Cardiac muscle cell (in vitro differentiated cells and primary cell): ENCODE measurements around the gene ATG13. TPM values are rescaled to one million over a fixed set of nuclear protein-coding genes. Genes with fewer than 3 reads are reported as not detected.

Experiments used
- DNase-seq, 2 donors: peaks; one replicate each; pipeline versions ENCODE4 v3.0.0 to v3.0.0-alpha.2; 2010 to 2017; ENCODE audit warnings: low read depth in 1 of 2, low spot score in 1 of 2
- H3K27ac ChIP-seq: fragments of 200-600 bp; sonication (generic); 2 replicates; pipeline ENCODE4 v1.5.1; 2016
- H3K27me3 ChIP-seq: fragments of 200-600 bp; sonication (generic); 2 replicates; pipeline ENCODE4 v1.6.0; 2016; ENCODE audit warnings: control low read depth
- H3K36me3 ChIP-seq: fragments of 200-600 bp; sonication (generic); 2 replicates; pipeline ENCODE4 v1.5.1; 2016; ENCODE audit warnings: control low read depth
- H3K4me1 ChIP-seq: fragments of 200-600 bp; sonication (generic); 2 replicates; pipeline ENCODE4 v1.8.1; 2017; ENCODE audit warnings: low read depth, mild to moderate bottlenecking, mixed run types
- H3K4me3 ChIP-seq: fragments of 200-600 bp; sonication (generic); 2 replicates; pipeline ENCODE4 v1.5.1; 2016; ENCODE audit warnings: mild to moderate bottlenecking
- H3K9me3 ChIP-seq: fragments of 200-600 bp; sonication (generic); 2 replicates; pipeline ENCODE4 v1.5.1; 2017; ENCODE audit warnings: low read depth, mild to moderate bottlenecking, control low read depth
- polyA plus RNA-seq: library from polyadenylated mRNA; unstranded; fragments of >200 nt; fragmentation: Nextera tagmentation; extraction: Ambion mirVana; gene quantifications from 2 replicates; pipeline ENCODE4 v1.2.1, GENCODE V29; 2016
- total RNA-seq: library from RNA; depleted of rRNA; stranded (reverse); fragments of >200 nt; gene quantifications from 2 replicates; pipeline ENCODE4 v1.2.3, GENCODE V29; 2016
- TF ChIP-seq, protein P1 (sequence below): IDR thresholded peaks from 2 replicates; pipeline ENCODE4 v1.5.1; 2012; ENCODE audit warnings: low read depth, mild to moderate bottlenecking, low read length

The ATG13 gene
- total and polyA plus RNA-seq, 2 experiments from 2014 or later: 56.8 to 78.5 TPM

DNA sequence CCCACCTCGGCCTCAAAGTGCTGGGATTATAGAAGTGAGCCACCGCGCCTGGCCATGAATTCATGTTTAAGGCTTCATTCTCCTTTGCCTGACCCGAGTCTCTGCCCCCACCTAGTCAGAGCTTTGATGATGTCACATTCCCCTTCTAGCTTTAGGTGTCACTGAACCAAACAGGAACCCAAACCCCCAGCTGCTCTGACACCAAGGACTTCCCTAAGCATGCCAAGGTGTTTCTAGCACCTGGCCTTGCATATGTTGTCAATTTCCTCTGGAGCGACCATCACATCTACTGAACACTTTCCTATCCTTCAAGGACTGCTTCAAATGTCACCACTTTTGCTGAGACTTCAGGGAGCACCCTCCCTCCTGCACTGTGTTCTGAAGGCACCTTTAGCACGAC, 103.9 kb downstream of the ATG13 start:
- Histone ChIP-seq H3K4me3 (no peak overlapping the region), H3K36me3 (no peaks in the 10 kb centered on the region), H3K27me3 (no peaks in the 10 kb centered on the region), H3K9me3 (no peaks in the 10 kb centered on the region), H3K4me1 (no peaks in the 10 kb centered on the region), H3K27ac (no peak overlapping the region)
- DNase-seq: no peak
- TF ChIP-seq, protein P1, sequence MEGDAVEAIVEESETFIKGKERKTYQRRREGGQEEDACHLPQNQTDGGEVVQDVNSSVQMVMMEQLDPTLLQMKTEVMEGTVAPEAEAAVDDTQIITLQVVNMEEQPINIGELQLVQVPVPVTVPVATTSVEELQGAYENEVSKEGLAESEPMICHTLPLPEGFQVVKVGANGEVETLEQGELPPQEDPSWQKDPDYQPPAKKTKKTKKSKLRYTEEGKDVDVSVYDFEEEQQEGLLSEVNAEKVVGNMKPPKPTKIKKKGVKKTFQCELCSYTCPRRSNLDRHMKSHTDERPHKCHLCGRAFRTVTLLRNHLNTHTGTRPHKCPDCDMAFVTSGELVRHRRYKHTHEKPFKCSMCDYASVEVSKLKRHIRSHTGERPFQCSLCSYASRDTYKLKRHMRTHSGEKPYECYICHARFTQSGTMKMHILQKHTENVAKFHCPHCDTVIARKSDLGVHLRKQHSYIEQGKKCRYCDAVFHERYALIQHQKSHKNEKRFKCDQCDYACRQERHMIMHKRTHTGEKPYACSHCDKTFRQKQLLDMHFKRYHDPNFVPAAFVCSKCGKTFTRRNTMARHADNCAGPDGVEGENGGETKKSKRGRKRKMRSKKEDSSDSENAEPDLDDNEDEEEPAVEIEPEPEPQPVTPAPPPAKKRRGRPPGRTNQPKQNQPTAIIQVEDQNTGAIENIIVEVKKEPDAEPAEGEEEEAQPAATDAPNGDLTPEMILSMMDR: no peak

DNA sequence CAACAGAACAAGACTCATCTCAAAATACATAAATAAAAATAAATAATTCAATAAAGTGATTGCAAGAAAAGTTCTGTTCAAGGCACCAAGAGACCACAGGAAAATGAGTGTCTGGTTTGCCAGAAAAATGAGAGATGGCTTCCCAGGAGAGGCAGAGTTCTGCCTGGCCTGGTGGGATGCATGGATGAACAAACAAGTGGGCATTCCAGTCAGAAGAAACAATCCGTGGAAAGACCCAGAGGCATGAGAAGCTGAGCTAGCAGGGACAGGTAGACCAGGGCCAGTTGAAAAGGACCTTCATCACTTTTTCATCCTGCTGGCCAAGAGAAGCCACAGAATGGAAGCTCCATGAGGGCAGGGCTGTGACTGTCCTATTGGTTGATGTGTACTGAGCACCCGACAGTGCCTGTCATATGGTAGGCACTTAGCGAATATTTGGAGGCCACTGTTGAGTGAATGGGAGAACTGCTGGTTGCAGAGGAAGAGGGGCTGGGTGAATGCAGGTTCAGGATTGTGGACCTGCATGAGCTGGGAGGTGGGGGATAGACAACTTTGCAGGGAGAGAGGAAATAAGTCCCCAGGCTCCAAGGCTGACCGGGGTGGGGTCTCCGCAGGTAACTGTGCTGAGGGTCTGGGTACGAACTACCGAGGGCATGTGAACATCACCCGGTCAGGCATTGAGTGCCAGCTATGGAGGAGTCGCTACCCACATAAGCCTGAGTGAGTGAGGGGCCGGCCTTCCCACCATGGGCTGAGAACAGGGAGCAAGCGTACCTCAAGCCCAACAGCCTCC, 105.4 kb downstream of the ATG13 start:
- Histone ChIP-seq H3K4me3 (no peak overlapping the region), H3K27me3 (no peaks in the 10 kb centered on the region), H3K36me3 (no peaks in the 10 kb centered on the region), H3K9me3 (no peaks in the 10 kb centered on the region), H3K27ac (no peak overlapping the region), H3K4me1 (no peaks in the 10 kb centered on the region)
- TF ChIP-seq, protein P1: no peak
- no peak for DNase-seq

DNA sequence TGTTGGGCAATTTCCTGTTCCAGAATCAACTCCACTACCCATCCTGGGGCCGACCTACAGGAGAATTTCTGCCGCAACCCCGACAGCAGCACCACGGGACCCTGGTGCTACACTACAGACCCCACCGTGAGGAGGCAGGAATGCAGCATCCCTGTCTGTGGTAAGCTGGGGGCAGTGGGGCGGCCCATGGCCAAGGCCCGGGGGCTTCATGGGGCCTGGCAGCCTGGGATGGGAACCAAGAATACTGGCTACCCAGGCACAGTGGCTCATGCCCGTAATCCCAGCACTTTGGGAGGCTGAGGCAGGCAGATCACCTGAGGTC, 106.0 kb downstream of the ATG13 start:
- TF ChIP-seq, protein P1: no peak
- H3K9me3 ChIP-seq: no peaks in the 10 kb centered on the region
- no peaks in the 10 kb centered on the region for H3K4me1 ChIP-seq
- no peak for DNase-seq
- no peak overlapping the region for H3K4me3 ChIP-seq
- H3K27ac ChIP-seq: no peak overlapping the region
- no peaks in the 10 kb centered on the region for H3K27me3 ChIP-seq
- no peaks in the 10 kb centered on the region for H3K36me3 ChIP-seq

DNA sequence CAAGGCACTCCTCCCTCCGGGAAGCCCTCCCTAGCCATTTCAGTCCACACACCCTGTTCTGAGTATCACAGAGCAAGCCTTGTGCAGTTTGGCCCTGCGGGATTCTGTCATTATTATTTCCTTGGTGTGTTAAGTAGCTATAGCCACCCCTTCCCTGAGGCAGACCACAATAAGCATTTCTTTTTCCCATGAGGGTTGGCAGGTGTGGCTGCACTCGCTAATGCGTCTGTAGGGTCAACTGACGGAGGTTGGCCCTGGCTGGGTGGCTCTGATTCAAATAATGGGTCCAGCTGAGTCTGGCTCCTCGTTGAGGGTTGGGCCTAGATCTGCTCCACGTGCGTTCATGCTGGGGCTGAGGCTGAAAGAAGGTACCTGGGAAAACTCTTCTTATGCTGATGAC, 106.7 kb downstream of the ATG13 start:
- H3K27me3 ChIP-seq: no peaks in the 10 kb centered on the region
- no peak for DNase-seq
- no peak overlapping the region for H3K4me3 ChIP-seq
- no peaks in the 10 kb centered on the region for H3K4me1 ChIP-seq
- no peak overlapping the region for H3K27ac ChIP-seq
- H3K36me3 ChIP-seq: no peaks in the 10 kb centered on the region
- H3K9me3 ChIP-seq: no peaks in the 10 kb centered on the region
- TF ChIP-seq, protein P1: no peak

Other genes starting within 250 kb of the ATG13 start
- gene MDK, start 235.9 kb upstream of the ATG13 start, total RNA-seq: 2,973 and 4,339 TPM in 2 replicates
- 3,396 and 3,769 TPM in 2 replicates for gene MDK, start 235.9 kb upstream of the ATG13 start, polyA plus RNA-seq
- 0.51 and 0.56 TPM in 2 replicates for gene CHRM4, start 225.8 kb upstream of the ATG13 start, total RNA-seq
- gene CHRM4, start 225.8 kb upstream of the ATG13 start, polyA plus RNA-seq: not detected in 2 replicates
- 27.7 and 52.7 TPM in 2 replicates for gene AMBRA1, start 23.5 kb upstream of the ATG13 start, total RNA-seq
- gene AMBRA1, start 23.5 kb upstream of the ATG13 start, polyA plus RNA-seq: 10.5 and 12.8 TPM in 2 replicates
- gene HARBI1, start 326 bp upstream of the ATG13 start, total RNA-seq: 2.2 and 3.8 TPM in 2 replicates
- 6.9 and 9.8 TPM in 2 replicates for gene HARBI1, start 326 bp upstream of the ATG13 start, polyA plus RNA-seq
- 59.3 and 76.9 TPM in 2 replicates for gene ARHGAP1, start 83.1 kb downstream of the ATG13 start, total RNA-seq
- gene ARHGAP1, start 83.1 kb downstream of the ATG13 start, polyA plus RNA-seq: 108 and 149 TPM in 2 replicates
- 15.4 and 23.7 TPM in 2 replicates for gene ZNF408, start 83.5 kb downstream of the ATG13 start, total RNA-seq
- gene ZNF408, start 83.5 kb downstream of the ATG13 start, polyA plus RNA-seq: 16.8 and 23.1 TPM in 2 replicates
- gene F2, start 101.7 kb downstream of the ATG13 start, total RNA-seq: 0.25 TPM in 1 of 2 replicates, not detected in the other
- 0.27 TPM in 1 of 2 replicates, not detected in the other for gene F2, start 101.7 kb downstream of the ATG13 start, polyA plus RNA-seq
- gene CKAP5, start 228.7 kb downstream of the ATG13 start, total RNA-seq: 58.1 and 122 TPM in 2 replicates
- 38.1 and 77.8 TPM in 2 replicates for gene CKAP5, start 228.7 kb downstream of the ATG13 start, polyA plus RNA-seq